ENCODE results near the gene GRAMD1B. TPM values are rescaled to one million over a fixed set of nuclear protein-coding genes. Genes with fewer than 3 reads are reported as not detected.

GRAMD1B gene
- total RNA-seq, 4 donors from 2014 or later = 2.1 to 7.8 (median 3.2) TPM

DNA sequence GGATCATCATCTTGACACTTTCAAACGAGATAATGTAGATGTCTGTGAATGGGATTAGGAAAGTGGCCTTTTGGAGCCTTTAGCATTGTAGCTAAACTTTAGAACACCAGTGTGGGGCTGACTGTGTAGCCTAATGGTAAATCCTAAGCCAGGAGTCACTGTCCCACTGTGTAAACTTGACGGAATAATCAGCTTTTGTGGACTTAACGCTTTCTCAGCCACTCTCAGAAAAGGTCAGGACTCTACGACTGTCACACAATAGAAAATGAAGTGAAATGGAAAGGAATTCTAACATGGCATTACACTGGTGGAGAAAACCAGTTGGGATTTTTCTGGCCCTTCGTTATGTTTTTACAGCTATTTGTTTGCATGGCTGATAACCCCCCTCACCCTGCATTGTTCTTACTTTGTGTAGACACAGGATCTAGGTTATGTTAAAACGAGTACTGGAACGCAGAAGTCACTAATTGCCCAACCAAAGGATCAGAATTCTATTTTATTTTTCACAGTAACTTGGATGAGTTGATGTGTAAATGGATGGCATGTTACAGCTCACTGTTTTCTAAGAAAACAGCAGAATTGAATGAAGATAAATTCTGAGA is 22.0 kb upstream of the GRAMD1B start:
- no peak for TF ChIP-seq POLR2A (IDR thresholded peaks at IDR 0.05)
- TF ChIP-seq, protein P1, sequence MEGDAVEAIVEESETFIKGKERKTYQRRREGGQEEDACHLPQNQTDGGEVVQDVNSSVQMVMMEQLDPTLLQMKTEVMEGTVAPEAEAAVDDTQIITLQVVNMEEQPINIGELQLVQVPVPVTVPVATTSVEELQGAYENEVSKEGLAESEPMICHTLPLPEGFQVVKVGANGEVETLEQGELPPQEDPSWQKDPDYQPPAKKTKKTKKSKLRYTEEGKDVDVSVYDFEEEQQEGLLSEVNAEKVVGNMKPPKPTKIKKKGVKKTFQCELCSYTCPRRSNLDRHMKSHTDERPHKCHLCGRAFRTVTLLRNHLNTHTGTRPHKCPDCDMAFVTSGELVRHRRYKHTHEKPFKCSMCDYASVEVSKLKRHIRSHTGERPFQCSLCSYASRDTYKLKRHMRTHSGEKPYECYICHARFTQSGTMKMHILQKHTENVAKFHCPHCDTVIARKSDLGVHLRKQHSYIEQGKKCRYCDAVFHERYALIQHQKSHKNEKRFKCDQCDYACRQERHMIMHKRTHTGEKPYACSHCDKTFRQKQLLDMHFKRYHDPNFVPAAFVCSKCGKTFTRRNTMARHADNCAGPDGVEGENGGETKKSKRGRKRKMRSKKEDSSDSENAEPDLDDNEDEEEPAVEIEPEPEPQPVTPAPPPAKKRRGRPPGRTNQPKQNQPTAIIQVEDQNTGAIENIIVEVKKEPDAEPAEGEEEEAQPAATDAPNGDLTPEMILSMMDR (IDR thresholded peaks at IDR 0.05 in 4 of 5, conservative IDR thresholded peaks at IDR 0.05 in 1 of 5) = no peak

DNA sequence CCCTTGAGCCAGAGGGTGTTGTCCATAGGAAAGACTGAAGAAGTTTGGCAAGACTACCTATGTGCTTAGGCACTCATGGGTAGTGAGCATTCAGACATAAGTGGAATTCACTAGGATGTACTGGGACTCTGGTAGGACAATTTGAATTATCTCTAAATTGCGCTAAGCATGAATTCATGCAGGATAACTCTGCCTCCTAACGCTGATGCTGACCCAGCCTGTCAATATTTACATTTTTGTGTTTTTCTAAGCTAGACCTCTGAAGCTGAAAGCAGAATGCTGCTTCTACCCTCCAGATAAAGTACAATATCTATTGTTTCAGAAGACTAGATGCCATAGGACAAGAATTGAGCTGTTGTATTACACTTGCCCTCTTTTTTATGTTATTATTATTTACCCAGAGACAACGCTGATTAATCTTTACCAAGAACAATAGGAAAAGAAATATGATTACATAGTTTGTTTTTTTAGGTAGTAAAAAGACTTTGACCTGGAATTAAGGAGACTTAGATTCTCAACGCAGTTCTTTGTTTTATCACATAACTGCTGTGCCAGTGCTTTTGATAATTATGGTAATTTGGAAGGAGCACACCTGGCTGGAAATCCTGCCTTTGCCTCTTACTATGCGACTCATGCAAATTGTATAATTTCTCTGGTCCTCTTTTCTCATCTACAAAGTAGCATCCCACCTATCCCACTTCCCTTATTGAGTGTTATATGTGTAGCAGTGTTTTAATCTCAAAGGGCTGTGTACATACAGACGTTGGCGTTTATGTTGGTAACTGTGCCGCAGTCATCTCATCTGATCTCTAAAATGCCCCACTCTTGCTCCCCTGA is 21.2 kb upstream of the GRAMD1B start:
- intact Hi-C loops (cut with DNase I; ENCODE audit: low total_unique reads) = no loop called here
- in situ Hi-C loops (cut with MboI; ENCODE audit: low sequenced_read_pairs in 4 of 4) = loop anchor here (5.0 kb wide), 2 partner anchors 68 to 107 kb away; no protein-coding TSS in a partner anchor
- H3K27ac ChIP-seq = no peak overlapping the region
- no peaks in the 10 kb centered on the region for H3K9me3 ChIP-seq
- peaks cover 5 to 12% of the 10 kb centered on the region in 2 donors for H3K4me1 ChIP-seq
- ATAC-seq (no peak), DNase-seq (no peak)
- H3K36me3 ChIP-seq = no peaks in the 10 kb centered on the region
- no peaks in the 10 kb centered on the region for H3K27me3 ChIP-seq
- TF ChIP-seq, protein P1 (IDR thresholded peaks at IDR 0.05 in 4 of 5, conservative IDR thresholded peaks at IDR 0.05 in 1 of 5) = no peak
- no peak for TF ChIP-seq POLR2A (IDR thresholded peaks at IDR 0.05)
- H3K4me3 ChIP-seq = no peak overlapping the region

More for the DNA sequence above, 22.0 kb upstream of the GRAMD1B start:
- Histone ChIP-seq H3K4me1 (peaks cover 5 to 12% of the 10 kb centered on the region in 2 donors), H3K27ac (no peak overlapping the region), H3K4me3 (no peak overlapping the region), H3K27me3 (no peaks in the 10 kb centered on the region), H3K9me3 (no peaks in the 10 kb centered on the region), H3K36me3 (no peaks in the 10 kb centered on the region)
- intact Hi-C loops (cut with DNase I; ENCODE audit: low total_unique reads) = loop anchor here (1.0 kb wide), 2 partner anchors 70 to 107 kb away; no protein-coding TSS in a partner anchor
- ATAC-seq (no peak), DNase-seq (no peak)
- in situ Hi-C loops (cut with MboI; ENCODE audit: low sequenced_read_pairs in 4 of 4) = loop anchor here (5.0 kb wide), 2 partner anchors 69 to 106 kb away; no protein-coding TSS in a partner anchor

- intact Hi-C loops (cut with DNase I; ENCODE audit: low total_unique reads) = no loop called here
- no peak overlapping the region for H3K4me3 ChIP-seq
Measured at GRCh38 chr11:123409456-123410217, 20.4 kb upstream of the GRAMD1B start.

DNA sequence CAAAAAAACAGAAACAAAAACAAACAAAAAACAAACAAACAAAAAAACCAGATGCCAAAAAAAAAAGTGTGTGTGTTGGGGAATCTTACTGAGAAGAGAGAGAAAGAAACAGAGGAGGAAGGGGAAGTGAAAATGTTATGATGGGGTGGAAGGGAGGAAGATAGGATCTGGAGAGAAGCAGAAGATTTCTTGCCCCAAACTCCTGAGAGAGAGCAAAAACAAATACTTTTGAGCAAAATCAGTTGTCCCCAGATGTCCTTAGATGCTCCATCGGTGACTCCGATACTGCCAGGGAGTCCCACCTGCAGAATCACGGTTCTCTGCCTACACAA is 19.9 kb upstream of the GRAMD1B start:
- DNase-seq (no peak), ATAC-seq (no peak)
- peaks cover 0 to 12% of the 10 kb centered on the region in 2 donors for H3K4me1 ChIP-seq
- H3K27ac ChIP-seq = no peak overlapping the region
- no peaks in the 10 kb centered on the region for H3K36me3 ChIP-seq
- no peak overlapping the region for H3K4me3 ChIP-seq
- H3K27me3 ChIP-seq = no peaks in the 10 kb centered on the region
- intact Hi-C loops (cut with DNase I; ENCODE audit: low total_unique reads) (no loop called here), in situ Hi-C loops (cut with MboI; ENCODE audit: low sequenced_read_pairs in 4 of 4) (no loop called here)
- TF ChIP-seq, protein P1 (IDR thresholded peaks at IDR 0.05 in 4 of 5, conservative IDR thresholded peaks at IDR 0.05 in 1 of 5) = no peak
- no peak for TF ChIP-seq POLR2A (IDR thresholded peaks at IDR 0.05)
- no peaks in the 10 kb centered on the region for H3K9me3 ChIP-seq

More at GRCh38 chr11:123409456-123410217, 20.4 kb upstream of the GRAMD1B start:
- H3K4me1 ChIP-seq = peaks cover 4 to 12% of the 10 kb centered on the region in 2 donors
- no peaks in the 10 kb centered on the region for H3K9me3 ChIP-seq
- in situ Hi-C loops (cut with MboI; ENCODE audit: low sequenced_read_pairs in 4 of 4) = loop anchor here (5.0 kb wide), 2 partner anchors 68 to 107 kb away; no protein-coding TSS in a partner anchor
- H3K36me3 ChIP-seq = no peaks in the 10 kb centered on the region
- ATAC-seq (no peak), DNase-seq (no peak)
- no peak overlapping the region for H3K27ac ChIP-seq
- no peak for TF ChIP-seq POLR2A (IDR thresholded peaks at IDR 0.05)
- TF ChIP-seq, protein P1 (IDR thresholded peaks at IDR 0.05 in 4 of 5, conservative IDR thresholded peaks at IDR 0.05 in 1 of 5) = no peak
- H3K27me3 ChIP-seq = no peaks in the 10 kb centered on the region

All from gastrocnemius medialis (tissue), 4 donors.